ENCODE results near the gene ADAMTS9.

ADAMTS9 gene, protein sequence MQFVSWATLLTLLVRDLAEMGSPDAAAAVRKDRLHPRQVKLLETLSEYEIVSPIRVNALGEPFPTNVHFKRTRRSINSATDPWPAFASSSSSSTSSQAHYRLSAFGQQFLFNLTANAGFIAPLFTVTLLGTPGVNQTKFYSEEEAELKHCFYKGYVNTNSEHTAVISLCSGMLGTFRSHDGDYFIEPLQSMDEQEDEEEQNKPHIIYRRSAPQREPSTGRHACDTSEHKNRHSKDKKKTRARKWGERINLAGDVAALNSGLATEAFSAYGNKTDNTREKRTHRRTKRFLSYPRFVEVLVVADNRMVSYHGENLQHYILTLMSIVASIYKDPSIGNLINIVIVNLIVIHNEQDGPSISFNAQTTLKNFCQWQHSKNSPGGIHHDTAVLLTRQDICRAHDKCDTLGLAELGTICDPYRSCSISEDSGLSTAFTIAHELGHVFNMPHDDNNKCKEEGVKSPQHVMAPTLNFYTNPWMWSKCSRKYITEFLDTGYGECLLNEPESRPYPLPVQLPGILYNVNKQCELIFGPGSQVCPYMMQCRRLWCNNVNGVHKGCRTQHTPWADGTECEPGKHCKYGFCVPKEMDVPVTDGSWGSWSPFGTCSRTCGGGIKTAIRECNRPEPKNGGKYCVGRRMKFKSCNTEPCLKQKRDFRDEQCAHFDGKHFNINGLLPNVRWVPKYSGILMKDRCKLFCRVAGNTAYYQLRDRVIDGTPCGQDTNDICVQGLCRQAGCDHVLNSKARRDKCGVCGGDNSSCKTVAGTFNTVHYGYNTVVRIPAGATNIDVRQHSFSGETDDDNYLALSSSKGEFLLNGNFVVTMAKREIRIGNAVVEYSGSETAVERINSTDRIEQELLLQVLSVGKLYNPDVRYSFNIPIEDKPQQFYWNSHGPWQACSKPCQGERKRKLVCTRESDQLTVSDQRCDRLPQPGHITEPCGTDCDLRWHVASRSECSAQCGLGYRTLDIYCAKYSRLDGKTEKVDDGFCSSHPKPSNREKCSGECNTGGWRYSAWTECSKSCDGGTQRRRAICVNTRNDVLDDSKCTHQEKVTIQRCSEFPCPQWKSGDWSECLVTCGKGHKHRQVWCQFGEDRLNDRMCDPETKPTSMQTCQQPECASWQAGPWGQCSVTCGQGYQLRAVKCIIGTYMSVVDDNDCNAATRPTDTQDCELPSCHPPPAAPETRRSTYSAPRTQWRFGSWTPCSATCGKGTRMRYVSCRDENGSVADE (N-terminal part only)

DNA sequence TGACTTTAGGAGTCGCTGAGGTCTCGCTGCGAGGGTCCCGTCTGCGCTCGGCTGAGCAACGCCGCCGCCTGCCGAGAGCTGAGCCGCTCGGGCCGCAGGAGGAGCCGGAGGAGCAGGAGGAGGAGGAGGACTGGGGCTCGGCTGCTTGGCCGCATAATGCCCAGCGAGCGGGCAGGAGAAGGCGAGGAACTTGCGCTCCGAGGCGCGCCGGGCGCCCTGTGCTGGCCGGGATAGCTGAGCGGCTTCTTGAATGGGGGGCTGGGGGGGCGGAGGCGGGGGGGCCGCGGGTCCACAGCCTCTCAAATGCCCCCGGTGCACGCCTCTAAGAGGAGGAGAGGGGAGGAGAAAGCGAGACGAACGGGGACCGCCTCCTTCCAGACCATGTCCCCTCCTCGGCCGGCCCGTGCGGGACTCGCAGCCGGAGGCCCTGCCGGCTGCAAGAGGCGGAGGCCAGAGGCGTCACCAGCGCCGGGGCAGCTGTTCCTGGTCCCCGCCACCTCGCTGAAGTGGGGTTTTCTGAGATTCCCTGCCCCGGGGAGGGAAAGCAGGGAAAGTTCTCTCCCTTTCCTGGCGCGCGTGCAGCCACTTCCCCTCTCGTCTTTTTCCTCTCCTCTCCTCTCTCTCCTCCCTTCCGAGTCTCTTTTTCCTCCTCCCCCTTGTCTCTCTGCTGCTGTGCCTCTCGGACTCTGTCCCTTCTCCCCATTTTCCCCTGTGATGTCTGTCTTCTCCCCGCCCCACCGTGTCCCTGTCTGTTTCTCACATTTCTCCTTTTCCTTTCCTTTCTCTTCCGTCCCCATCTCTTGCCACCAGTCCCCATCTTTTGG, at the start of gene ADAMTS9:
ADAMTS9 (minus strand) TSS at position 220 of the 824 bp plus-strand sequence. CDS start 343 bp downstream, outside the sequence.
- peak; percentile 88 for DNase-seq

GRCh38 chr3:64732576-64732975, 44.8 kb upstream of the ADAMTS9 start:
- no peak for DNase-seq

DNA sequence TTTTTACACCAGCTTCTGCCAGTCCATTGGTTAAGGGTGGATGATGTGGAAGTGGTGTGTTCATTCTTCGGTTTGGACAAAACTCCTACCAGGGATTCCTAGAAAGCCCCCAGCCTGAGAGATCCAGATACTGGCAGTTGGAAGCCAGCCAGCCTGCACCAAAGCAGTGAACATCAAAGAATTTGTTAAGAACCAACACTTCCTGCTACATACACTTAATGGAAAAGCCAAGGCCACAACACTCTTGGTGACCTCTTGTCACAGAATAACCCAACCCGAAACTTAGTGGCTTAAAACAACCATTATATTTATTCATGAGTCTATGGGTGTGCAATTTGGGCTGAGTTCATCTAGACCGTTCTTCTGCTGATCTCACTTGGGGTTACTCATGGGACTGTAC, 42.9 kb upstream of the ADAMTS9 start:
- no peak for DNase-seq

DNA sequence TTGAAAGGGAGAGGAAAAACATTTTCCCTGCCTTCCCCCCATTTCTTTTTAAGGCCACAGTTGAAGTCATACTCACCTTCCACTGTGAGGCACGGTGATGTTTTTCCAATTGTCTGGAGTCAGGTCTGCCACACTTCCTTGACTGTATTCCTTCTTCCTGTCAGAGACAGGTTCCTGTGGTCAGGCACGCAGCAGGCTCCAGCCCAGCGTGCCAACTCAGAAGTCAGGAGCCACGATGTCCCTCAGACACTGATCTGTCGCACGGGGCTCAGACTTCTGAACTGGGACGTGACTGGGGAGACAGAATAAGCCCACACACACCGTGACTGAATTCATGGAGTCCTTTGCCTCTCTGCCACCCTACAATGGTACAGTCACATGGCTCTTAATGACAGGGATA, 41.2 kb upstream of the ADAMTS9 start:
- no peak for DNase-seq

GRCh38 chr3:64728428-64728827, 40.6 kb upstream of the ADAMTS9 start:
- DNase-seq = no peak

- DNase-seq = no peak
Measured at GRCh38 chr3:64726414-64727090, 38.8 kb upstream of the ADAMTS9 start.

- no peak for DNase-seq
Measured at GRCh38 chr3:64718976-64719375, 31.2 kb upstream of the ADAMTS9 start.

- DNase-seq = no peak
Measured at GRCh38 chr3:64717872-64718613, 30.2 kb upstream of the ADAMTS9 start.

DNA sequence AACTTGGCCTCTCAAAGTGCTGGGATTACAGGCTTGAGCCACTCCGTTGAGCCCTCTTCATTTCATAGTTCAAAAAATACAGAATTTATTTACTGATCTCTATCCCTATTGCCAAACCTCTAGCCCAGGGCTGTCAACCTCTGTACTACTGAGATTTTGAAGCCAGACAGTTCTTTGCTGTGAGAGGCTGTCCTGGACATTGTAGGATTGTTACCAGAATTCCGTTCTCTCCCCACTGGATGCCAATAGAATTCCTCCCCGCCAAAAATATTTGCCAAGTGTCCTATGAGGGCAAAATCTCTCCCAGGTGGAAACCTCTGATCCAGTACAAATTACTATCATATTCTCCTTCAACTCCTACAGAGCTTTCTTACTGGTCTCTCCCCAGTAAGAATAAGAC, 29.6 kb upstream of the ADAMTS9 start:
- no peak for DNase-seq

DNA sequence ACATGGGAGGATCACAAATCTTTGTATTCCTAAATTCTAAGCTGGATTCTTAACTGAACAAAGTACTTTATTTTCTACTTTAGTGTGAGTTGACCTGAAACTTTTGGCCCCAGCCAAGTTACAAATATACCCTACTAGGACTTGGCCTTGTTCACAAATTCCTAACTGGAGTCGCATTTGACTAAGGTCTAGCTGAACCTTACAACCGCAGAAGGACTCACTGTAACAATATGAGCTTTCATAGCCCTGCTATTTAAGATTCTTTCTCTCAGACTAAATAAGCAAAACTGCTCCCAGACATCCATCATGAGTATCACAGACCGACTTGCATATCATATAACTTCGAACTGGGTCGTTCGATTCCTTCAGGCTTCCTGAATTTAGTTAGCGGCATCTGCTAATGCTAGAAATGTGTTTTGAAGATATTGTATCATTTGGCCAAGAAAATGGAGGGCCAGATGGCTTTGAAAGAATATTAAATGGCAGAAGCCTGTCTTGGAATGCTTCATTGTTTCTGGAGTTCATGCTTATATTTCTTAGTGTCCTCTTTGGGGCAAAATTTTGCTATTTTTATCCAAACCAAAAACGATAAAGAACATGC, 28.4 kb upstream of the ADAMTS9 start:
- peak; percentile 32 for DNase-seq

- DNase-seq = no peak
Measured at GRCh38 chr3:64715211-64715982, 27.6 kb upstream of the ADAMTS9 start.

GRCh38 chr3:64708456-64708855, 20.7 kb upstream of the ADAMTS9 start:
- no peak for DNase-seq

DNA sequence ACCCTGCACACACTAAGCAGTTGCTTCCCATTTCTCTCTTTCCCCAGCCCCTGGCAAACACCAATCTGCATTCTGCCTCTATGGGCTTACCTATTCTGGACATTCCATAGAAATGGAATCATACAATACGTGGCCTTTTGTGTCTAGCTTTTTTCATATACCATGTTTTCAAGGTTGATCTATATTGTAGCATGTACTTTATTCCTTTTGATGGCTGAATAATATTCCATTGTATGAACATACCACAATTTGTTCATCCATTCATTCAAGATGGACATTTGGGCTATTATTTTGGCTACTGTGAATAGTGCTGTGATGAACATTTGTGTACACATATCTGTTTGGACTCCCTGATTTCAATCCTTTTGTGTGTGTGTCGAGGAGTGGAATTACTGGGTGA, 18.1 kb upstream of the ADAMTS9 start:
- no peak for DNase-seq

GRCh38 chr3:64696896-64697295, 9.1 kb upstream of the ADAMTS9 start:
- no peak for DNase-seq

GRCh38 chr3:64694114-64694513, 6.3 kb upstream of the ADAMTS9 start:
- DNase-seq = no peak

GRCh38 chr3:64693031-64693430, 5.2 kb upstream of the ADAMTS9 start:
- no peak for DNase-seq

GRCh38 chr3:64691051-64691450, 3.3 kb upstream of the ADAMTS9 start:
- DNase-seq = no peak

- peak; percentile 66 for DNase-seq
Measured at GRCh38 chr3:64687086-64687780, 567 bp downstream of the ADAMTS9 start.

DNA sequence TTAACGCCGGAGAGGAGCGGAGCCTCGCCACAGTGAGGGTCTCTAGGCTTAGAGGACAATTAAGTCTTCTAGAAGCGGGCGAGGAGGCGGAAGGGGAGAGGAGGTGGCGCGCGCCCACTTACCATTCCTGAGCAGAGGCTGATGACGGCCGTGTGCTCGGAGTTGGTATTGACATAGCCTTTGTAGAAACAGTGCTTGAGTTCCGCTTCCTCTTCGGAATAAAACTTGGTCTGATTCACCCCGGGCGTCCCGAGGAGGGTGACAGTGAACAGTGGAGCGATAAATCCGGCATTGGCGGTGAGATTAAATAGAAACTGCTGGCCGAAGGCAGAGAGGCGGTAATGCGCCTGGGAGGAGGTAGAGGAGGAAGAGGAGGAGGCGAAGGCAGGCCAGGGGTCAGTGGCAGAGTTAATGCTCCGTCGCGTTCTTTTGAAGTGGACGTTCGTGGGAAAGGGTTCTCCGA, 1.3 kb downstream of the ADAMTS9 start:
- DNase-seq = no peak
